GM08714 (cell line): ENCODE measurements around the gene FOXJ1.

Experiments
- H3K4me3 ChIP-seq: fragments of 200-500 bp; sonication (Bioruptor generic); 2 replicates; pipeline ENCODE4 v1.5.1; 2014; ENCODE audit warnings: mild to moderate bottlenecking, low read length, inconsistent platforms
- ZNF274 ChIP-seq: IDR thresholded peaks from 2 replicates; pipeline ENCODE4 v1.6.1; 2012; ENCODE audit warnings: mild to moderate bottlenecking, low read depth, low read length

FOXJ1 gene

DNA sequence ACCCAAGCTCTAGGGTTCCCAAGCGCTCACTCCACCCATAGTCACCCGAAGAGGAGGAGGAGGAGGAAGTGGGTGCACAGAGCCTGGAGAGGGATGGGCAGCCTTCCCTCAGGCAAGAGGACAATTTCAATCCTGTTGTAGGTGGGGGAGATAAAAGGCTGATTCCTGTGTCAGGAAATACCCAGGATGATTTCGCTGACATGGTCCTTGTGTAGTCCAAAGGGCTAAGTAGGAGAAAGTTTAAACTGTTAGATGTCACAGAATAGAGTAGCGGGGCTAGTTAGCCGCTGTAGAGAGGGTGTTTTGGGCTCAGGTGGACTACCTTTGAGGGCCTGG is 36.2 kb downstream of the FOXJ1 start:
- TF ChIP-seq ZNF274: no peak
- H3K4me3 ChIP-seq: no peak overlapping the region

DNA sequence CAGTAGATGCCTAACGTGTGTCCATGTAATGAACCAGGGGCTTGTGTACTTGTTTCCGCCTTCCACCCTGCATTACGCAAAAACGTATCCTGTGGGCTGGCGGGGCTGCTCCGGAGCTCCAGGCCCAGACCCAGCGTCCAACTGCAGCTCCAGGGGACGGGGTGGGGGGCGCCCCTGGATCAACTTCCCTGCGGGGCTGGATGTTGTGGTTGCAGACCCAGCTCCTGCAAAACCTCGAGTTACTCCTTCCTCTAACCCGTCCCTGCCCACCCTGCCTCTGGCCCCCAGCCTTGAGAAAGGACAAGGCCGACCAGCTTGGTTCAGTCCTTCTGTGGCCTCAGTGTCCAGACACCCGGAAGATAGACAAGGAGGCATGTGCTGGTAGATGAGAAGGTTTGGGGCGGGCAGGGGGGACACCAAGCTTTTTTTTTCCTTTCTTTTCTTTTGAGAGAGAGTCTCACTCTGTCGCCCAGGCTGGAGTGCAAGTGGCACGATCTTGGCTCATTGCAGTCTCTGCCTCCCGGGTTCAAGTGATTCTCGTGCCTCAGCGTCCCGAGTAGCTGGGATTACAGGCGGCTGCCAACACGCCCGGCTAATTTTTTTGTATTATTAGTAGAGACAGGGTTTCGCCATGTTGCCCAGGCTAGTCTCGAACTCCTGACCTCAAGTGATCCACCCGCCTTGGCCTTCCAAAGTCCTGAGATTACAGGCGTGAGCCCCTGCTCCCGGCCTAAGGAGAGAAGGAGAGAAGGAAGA is 36.7 kb downstream of the FOXJ1 start:
- H3K4me3 ChIP-seq: peak overlapping the region; percentile 79; the same call in 1 of the 2 replicates
- TF ChIP-seq ZNF274: no peak

- TF ChIP-seq ZNF274: no peak
- peak within 1 kb of the TSS; percentile 79 for H3K4me3 ChIP-seq
Observed at GRCh38 chr17:76103274-76104139, 37.5 kb downstream of the FOXJ1 start, which contains the start of gene EXOC7. EXOC7 (minus strand) TSS chr17:76103787; CDS start chr17:76103692, 95 bp downstream.

DNA sequence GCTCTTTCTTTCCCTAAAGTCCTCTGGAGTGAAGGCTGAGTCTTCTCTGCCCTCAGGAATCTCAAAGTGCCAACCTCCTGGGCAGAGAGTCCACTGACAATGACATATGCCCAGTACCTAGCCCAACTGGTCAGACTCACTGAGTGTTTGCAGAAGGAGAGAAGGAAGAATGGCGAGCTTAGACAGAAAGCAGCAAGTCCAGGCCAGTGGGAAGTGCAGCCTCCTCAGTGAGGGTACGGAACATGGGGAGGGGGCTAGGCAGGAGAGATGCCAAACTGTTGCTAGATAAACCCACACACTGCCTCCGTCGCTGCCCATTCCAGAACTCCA is 38.1 kb downstream of the FOXJ1 start:
- no peak for TF ChIP-seq ZNF274
- H3K4me3 ChIP-seq: peak overlapping the region; percentile 79

- TF ChIP-seq ZNF274: no peak
- no peak overlapping the region for H3K4me3 ChIP-seq
Observed at GRCh38 chr17:76097716-76098295, 43.2 kb downstream of the FOXJ1 start.

GRCh38 chr17:76095943-76096342 is 45.1 kb downstream of the FOXJ1 start:
- no peak for TF ChIP-seq ZNF274
- no peak overlapping the region for H3K4me3 ChIP-seq

DNA sequence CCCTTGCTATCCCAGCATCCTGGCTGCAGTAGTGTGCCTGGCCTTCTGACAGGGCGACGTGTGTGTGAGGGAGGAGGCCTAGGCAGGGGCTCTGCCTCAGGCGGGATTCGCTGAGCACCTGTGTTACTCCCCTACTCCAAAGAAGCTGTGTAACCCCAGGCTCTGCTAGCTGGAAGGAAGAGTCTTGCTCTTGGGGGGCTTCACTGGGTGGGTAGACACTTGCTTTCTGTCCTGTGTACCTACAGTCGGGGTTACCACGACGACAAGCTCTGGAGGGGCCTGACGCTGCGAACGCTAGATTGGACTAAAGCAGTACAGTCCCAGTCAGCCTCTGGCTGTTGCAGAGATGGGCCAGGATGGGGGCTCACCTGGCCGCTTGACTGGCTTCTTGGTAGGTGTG is 47.0 kb downstream of the FOXJ1 start:
- no peak for TF ChIP-seq ZNF274
- no peak overlapping the region for H3K4me3 ChIP-seq

DNA sequence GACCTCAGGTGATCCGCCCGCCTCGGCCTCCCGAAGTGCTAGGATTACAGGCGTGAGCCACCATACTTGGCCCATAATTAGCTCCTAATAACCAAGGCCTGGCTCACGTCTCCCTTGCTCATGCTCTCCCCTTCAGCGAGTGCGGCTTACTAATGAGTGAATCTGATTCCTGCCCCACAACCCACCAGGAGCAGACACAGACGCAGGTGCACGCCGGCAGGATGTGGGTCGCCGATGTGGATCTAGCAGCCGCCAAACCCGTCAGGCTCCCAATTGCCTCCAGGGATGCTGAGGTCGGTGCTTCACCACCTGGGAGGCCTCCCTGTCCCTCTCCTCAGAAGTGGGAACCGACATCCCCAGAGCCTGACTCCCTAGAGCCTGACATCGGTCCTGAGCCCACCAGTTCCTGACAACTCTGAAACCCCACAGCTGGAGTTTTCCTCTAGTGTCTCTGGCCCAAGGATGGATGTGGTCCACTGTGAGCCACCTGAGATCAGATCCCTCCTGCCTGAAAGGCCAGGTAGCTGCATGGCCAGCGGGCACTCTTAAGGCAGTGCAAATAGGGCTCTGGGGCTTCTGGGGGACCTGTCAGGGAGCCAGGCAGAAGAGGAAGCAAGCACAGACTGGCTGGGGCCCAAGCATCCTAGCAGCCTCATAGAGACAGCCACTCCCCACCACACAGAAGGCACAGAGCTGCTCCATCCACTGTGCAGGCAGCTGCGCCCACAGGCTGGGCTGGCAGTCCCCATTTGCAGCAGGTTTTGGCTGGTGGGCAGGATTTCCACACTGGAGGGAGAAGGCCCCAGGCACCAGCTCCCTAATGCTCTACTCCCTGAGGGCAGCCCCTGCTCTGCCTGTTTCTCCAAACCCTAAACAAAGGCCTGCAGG is 48.3 kb downstream of the FOXJ1 start:
- no peak overlapping the region for H3K4me3 ChIP-seq

GRCh38 chr17:76091526-76092286 is 49.3 kb downstream of the FOXJ1 start:
- no peak overlapping the region for H3K4me3 ChIP-seq
- no peak for TF ChIP-seq ZNF274

More for the DNA sequence above, 48.3 kb downstream of the FOXJ1 start:
- TF ChIP-seq ZNF274: no peak

GRCh38 chr17:76090517-76091129 is 50.4 kb downstream of the FOXJ1 start:
- TF ChIP-seq ZNF274: no peak
- H3K4me3 ChIP-seq: no peak overlapping the region

DNA sequence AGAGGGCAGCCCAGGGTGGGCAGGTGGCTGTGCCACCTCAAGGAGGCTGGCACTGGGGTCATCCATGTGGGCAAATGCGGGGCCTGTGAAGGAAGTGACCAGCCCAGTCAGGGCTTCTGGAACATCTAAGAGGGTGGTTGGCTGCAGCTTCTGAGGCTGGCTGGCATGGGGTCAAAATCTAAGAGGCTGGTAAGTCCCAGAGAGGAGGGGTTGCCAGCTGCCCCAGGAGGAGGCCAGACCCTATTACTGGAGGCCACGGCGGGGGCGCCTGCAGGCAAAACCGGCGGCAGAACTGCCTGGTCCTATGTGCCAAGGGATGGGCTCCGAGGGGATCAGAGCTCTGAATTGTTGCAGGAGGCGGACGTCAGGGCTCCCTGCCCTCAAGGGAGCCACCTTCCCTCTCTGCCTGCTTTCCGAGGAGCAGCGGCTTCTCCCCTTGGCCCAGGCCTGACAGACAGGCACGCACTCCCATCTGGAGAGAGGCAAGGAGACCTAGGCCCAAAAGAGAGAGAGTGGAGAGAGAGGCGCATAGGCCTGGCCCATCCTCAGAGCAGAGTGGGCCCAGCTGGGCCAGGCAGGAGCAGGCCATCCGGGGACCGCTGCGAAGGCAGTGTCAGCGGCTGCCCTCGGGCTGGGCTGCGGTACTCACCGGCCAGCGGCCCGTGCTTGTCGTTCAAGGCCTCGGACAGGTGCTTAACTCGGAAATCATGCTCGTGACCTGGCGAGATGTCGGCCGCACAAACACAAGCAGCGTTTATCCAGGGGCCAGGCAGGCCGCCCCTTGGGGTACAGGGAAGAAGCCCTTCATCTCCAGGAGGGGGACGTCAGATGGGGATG is 51.1 kb downstream of the FOXJ1 start:
- TF ChIP-seq ZNF274: no peak
- no peak overlapping the region for H3K4me3 ChIP-seq
